Inflammatory macrophage treated with lipopolysaccharide for 4 hours (primary cell): ENCODE data around the gene NRBF2.
"Not testable (repeated sequence)": the region's sequence is repeated elsewhere in the genome, so short reads cannot be mapped to it uniquely, and the experiment has no call there.

Experiments used
- DNase-seq: peaks from one replicate; pipeline ENCODE4 v3.0.0-alpha.2; 2020

NRBF2 gene

DNA sequence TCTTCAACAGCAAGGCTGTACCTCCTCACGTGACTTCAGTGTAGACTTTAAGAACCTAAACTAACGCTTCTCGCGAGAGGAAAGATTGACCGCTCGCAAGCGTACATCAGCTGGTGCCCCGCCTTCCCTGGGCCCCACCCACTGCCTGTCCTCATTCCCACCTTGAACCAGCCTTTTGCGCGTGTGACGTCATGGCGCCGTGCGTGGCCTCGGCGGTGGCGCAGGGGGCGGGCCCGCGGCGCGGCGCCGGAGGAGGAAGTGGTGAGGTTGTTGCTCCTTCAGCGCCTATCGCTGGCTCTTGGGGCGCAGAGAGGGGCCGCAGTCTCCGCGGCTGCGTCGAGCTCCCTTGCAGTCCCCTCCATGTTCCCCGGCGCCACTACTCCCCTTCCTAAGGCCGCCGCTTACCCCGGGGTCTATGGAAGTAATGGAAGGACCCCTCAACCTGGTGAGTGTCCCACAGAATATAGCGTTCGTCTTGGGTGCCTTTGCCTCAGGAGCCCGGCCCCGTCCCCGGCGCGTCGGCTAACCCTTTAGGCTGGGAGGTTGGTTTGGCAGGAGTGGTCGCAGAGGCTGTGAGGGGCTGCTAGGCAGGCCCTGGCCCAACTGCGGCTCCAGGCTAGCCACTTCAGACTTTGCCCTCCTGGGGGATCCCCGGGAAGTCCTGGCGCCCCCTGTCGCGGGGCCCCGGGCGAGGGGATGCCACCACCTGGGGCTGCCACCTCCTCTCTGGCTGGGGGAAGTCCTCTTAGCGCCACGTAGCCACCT lies at the start of gene NRBF2:
NRBF2 (plus strand) TSS at position 273 of the 765 bp plus-strand sequence; CDS start at position 416, 143 bp downstream.
- DNase-seq: peak; percentile 98

- DNase-seq: not testable (repeated sequence)
Measured at GRCh38 chr10:63083406-63083805, 49.7 kb upstream of the NRBF2 start.

DNA sequence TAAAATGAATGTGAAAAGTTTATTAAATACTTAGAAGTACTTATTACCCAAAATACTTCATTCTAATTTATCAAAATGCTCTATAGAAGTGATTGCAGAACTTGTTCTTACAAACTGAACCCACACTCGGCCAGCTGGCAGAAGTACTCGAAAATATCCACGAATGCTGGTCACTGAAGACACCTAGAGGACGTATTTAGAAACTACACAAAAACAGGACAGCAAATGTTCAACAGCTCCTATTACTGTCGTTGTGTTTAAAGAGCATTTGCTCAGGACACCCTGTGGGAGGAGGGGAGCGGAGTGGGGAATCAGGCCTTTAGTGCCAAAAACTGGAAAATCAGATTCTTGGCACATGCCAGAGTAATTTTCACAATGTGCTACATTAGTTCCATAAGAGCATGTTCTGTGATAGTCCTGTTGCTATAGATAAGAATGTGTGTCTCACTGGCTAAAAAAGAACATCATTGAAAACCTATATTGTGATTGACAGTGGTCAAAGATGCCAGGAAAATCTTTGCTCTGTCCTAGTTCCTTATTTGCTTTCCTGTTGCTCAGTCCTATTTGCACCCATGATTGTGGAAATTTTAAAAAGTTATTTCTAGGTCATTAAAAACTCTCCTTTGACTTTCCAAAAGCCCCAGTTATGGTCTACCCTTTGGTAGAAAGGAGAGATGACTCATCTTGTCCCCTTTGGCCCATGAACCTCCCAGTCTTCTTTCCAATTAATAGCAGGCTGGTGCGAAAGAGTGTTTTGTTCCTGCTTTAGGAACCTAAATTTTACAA lies 49.0 kb upstream of the NRBF2 start:
- DNase-seq: peak; percentile 81

DNA sequence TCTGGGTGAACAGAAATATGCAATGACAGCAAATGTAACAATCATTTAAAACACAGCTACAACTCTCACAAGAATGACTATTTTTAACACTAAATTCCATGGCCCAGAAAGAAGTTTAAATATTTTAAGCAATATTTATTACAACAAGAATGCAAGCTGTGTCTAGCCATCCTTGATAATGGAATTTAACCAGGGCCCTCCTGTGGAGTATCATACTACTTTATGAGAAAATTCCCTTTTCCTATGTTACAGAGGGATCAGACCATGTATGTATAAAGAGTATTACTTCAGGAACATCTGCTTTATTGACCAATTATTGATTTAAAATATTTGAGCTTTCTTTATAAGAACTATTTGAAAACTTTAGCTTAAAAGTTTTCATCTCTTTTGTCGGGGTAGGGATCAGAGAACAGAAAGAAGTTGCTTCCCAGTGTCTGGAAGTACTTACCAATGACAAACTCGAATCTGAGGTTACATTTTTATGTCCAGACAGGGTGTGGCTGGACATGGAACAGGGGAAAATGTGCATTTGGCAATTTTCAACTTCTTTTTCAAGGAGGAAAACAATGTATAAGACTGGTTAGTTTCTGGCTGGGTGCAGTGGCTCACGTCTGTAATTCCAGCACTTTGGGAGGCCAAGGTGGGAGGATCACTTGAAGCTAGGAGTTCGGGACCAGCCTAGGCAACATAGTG lies 48.3 kb upstream of the NRBF2 start:
- no peak for DNase-seq

- DNase-seq: no peak
Measured at GRCh38 chr10:63093227-63093626, 39.9 kb upstream of the NRBF2 start.

DNA sequence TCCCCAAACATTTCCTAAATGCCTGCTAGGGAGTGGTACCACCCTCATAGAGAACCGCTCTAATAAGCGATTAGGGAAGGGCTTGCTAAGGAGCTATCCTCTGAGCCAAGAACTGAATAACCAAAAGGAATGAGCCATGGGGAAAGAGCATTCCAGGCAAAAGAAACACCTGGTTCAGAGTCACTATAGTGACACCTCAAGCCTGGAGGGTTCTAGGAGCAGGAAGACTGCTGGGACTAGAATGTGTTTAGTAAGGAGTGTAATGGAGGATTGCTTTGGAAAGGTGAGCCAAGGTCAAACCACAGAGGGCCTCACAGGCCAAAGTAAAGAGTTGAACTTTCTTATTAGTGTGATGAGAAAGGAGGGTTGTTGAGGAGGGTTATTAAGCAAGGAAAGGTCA lies 38.7 kb upstream of the NRBF2 start:
- DNase-seq: no peak

- no peak for DNase-seq
Measured at GRCh38 chr10:63094881-63095280, 38.2 kb upstream of the NRBF2 start.

DNA sequence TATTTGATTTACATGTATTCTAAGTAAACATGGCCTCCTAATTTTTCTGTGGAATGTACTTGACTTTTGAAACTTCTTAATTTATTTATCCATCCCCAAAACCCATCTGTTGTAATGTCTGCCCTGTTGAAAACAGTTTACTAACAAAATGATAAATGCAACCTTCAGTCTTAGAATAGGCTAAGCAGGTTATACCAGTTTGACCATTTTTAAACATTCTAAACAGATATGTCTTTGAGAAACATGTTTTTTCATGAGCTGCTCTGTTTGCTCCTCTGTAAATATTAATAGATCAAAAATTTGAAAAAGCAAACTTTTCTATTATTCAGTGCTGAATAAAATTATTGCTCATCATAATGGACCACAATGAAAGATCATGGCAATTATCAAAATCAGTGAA lies 33.4 kb upstream of the NRBF2 start:
- DNase-seq: no peak

DNA sequence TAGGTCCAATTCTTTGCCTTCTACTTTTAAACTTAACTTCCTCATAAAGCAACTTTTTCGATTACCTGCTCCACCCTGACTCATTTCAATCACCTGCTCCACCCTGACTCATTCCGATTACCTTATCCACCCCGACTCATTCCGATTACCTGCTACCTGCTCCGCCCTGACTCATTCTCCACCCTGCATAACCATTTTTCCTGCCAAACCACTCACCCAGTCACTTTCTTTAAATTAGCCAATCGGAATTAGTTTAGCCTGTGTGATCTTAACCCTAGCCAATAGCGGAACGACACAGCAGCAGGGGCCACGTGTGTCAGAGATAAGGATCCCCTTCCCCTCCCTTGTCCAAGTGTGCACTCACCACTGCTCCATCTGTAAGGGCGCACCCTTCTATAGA lies 32.0 kb upstream of the NRBF2 start:
- not testable (repeated sequence) for DNase-seq

- not testable (repeated sequence) for DNase-seq
Measured at GRCh38 chr10:63102279-63102883, 30.7 kb upstream of the NRBF2 start.

- not testable (repeated sequence) for DNase-seq
Measured at GRCh38 chr10:63103178-63103577, 29.9 kb upstream of the NRBF2 start.

DNA sequence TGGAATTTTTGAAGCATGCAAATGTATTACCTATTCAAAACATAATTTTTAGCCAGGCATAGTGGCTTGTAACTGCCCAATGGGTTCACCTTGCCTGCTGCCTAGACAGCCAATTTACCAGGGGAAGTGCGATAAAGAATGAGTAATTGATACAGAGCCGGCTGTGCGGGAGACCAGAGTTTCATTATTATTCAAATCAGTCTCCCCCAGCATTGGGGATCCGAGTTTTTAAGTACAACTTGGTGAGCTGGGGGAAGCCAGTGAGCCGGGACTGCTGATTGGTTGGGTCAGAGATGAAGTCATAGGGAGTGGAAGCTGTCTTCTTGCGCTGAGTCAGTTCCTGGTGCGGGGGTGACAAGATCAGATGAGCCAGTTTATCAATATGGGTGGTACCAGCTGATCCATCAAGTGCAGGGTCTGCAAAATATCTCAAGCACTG lies 29.1 kb upstream of the NRBF2 start:
- peak; percentile 11 for DNase-seq

GRCh38 chr10:63105225-63106110 lies 27.7 kb upstream of the NRBF2 start:
- DNase-seq: peak; percentile 66

GRCh38 chr10:63106111-63106755 lies 26.9 kb upstream of the NRBF2 start:
- DNase-seq: peak; percentile 25

DNA sequence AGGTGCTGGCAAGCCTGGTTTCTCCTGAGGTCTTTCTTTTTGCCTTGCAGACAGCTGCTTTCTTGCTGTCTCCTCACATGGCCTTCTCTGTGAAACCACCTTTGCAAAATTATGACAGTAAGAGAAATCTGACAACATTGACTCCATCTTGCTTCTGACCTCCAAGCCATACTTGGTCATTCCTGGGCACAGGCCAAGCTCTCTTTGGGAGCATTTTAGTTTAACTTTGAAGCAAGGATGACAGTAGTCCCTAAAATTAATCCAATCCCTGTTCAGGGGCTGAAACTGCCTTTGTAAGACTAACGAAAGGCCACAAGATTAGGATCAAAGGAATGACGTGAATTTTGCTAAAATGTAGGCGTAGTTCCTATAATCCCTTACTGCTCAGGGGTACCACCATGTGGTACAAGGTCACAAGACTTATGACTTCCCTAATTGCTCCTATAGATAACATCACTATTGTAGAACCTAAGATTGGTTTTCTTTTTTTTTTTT lies 25.1 kb upstream of the NRBF2 start:
- DNase-seq: peak; percentile 58

DNA sequence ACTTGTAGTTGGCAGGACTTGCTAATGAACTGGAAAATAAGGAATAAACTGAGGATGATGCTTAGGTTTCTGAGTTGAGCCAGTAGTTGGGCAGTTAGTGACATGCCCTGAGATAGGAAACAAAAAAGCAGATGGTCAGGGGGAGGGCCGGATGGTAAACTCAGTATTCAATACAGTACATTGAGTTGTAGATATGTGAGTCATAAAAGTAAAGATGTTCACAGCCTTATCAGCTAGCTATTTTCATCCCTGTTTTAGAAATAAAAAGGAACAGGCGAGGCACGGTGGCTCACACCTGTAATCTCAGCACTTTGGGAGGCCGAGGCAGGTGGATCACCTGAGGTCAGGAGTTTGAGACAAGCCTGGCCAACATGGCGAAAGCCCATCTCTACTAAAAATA lies 22.2 kb upstream of the NRBF2 start:
- no peak for DNase-seq

- DNase-seq: peak; percentile 85
Measured at GRCh38 chr10:63114031-63114814, 18.9 kb upstream of the NRBF2 start.

- DNase-seq: peak; percentile 38
Measured at GRCh38 chr10:63115732-63116383, 17.3 kb upstream of the NRBF2 start.

- DNase-seq: no peak
Measured at GRCh38 chr10:63116452-63117072, 16.6 kb upstream of the NRBF2 start.
